22Rv1 (cell line): ENCODE measurements around the gene NOP58.

Source experiments
- CTCF ChIP-seq: fragments of 450-650 bp; IDR thresholded peaks from 2 replicates; pipeline ENCODE4 v1.5.1; 2017; ENCODE audit warnings: mild to moderate bottlenecking
- ZFX ChIP-seq: fragments of 450-650 bp; IDR thresholded peaks from 2 replicates; pipeline ENCODE4 v1.6.1; 2017; ENCODE audit warnings: antibody characterized with exemption, borderline replicate concordance

DNA sequence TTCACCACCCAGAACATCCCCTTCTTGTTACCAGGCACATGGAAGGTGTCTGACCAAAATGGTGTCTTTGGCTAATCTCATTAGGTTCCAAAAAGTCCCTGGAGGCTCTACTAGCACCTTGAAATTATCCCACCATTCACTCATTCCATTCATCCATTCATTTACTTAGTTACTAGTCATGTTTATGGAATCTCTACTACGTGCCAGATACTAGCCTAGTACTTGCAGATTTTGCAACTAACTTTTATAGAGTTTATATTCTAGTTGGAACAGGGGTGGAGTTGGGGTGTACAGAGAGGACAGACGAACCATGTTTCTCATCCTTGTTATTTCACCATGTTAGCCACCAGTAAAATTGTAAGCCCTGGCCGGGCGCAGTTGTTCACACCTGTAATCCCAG lies 4.0 kb upstream of the NOP58 start:
- TF ChIP-seq CTCF (no peak), ZFX (no peak)
